T-helper 2 cell treated with Interferon-gamma antibody and Interleukin-4, amounts not matched to agents 5 μg/mL and 100 μg/mL, for 36 hours (primary cell): ENCODE measurements around the gene LAMA4.
A peak's percentile ranks its signal among the peaks of the same experiment; 100 is the strongest.

ENCODE experiments used
- DNase-seq: peaks from one replicate; pipeline ENCODE4 v3.0.0; 2021; ENCODE audit warnings: low spot score
- H3K27ac Mint-ChIP-seq: one replicate; pipeline ENCODE4 v1.8.0; 2021; ENCODE audit warnings: mild to moderate bottlenecking, mixed read lengths
- H3K27me3 Mint-ChIP-seq: one replicate; pipeline ENCODE4 v1.8.0; 2021; ENCODE audit warnings: low read depth, mixed read lengths
- H3K36me3 Mint-ChIP-seq: one replicate; pipeline ENCODE4 v1.8.0; 2021; ENCODE audit warnings: low read depth, mixed read lengths
- H3K4me1 Mint-ChIP-seq: one replicate; pipeline ENCODE4 v1.8.0; 2021; ENCODE audit warnings: low read depth, mixed read lengths
- H3K4me3 Mint-ChIP-seq: one replicate; pipeline ENCODE4 v1.8.0; 2022; ENCODE audit warnings: mild to moderate bottlenecking, moderate library complexity, mixed read lengths
- H3K9me3 Mint-ChIP-seq: one replicate; pipeline ENCODE4 v1.8.0; 2021; ENCODE audit warnings: mixed read lengths

The LAMA4 gene

GRCh38 chr6:112253841-112254816, at the start of gene LAMA4:
Gene LAMA4, minus strand, starts transcription at chr6:112254567. Its CDS starts 417 bp downstream, at chr6:112254150.
- no peak for DNase-seq
- Mint-ChIP-seq H3K4me3 (peak within 1 kb of the TSS; percentile 68), H3K27me3 (peaks cover 75% of the 10 kb centered on the region), H3K9me3 (no peaks in the 10 kb centered on the region), H3K4me1 (peaks cover 7% of the 10 kb centered on the region), H3K27ac (no peak within 1 kb of the TSS), H3K36me3 (no peaks in the 10 kb centered on the region)

DNA sequence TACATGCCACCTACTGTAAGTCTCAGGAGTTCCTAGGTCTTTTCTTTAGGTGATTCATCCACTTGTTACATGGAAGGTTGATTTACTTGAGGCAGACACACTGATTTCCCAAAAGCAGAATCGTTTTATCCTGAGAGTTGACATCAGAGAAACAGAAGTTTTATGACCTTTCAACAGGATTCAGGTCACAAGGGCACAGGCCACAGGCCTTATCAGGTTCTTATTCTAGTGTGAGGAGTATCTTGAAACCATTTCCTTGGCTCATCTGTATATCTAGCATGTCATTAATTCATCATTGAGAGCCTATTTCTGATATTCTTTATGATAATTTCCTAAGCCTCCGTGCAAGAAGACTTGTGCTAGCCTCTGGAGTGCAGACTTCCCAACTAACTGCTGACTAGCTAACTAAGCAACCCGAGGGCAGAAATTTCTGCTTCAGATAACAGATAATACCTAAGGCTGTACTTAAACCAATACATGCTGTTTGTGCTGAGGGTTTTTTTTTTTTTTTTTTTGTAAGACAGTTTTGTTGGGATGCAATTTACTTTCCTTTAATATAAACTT, 47.9 kb upstream of the LAMA4 start:
- Mint-ChIP-seq H3K27ac (no peak overlapping the region), H3K4me1 (no peaks in the 10 kb centered on the region), H3K27me3 (peaks cover 67% of the 10 kb centered on the region), H3K36me3 (no peaks in the 10 kb centered on the region), H3K9me3 (no peaks in the 10 kb centered on the region), H3K4me3 (no peak overlapping the region)
- DNase-seq, result no peak

- H3K4me1 Mint-ChIP-seq, result no peaks in the 10 kb centered on the region
- no peaks in the 10 kb centered on the region for H3K36me3 Mint-ChIP-seq
- H3K4me3 Mint-ChIP-seq, result no peak overlapping the region
- peaks cover 71% of the 10 kb centered on the region for H3K27me3 Mint-ChIP-seq
- H3K27ac Mint-ChIP-seq, result no peak overlapping the region
- DNase-seq, result no peak
- no peaks in the 10 kb centered on the region for H3K9me3 Mint-ChIP-seq
Observed at GRCh38 chr6:112300896-112301295, 46.5 kb upstream of the LAMA4 start.

GRCh38 chr6:112298816-112299281, 44.5 kb upstream of the LAMA4 start:
- Mint-ChIP-seq H3K27me3 (peaks cover 69% of the 10 kb centered on the region), H3K27ac (no peak overlapping the region), H3K4me3 (no peak overlapping the region), H3K36me3 (no peaks in the 10 kb centered on the region), H3K4me1 (no peaks in the 10 kb centered on the region), H3K9me3 (no peaks in the 10 kb centered on the region)
- no peak for DNase-seq

DNA sequence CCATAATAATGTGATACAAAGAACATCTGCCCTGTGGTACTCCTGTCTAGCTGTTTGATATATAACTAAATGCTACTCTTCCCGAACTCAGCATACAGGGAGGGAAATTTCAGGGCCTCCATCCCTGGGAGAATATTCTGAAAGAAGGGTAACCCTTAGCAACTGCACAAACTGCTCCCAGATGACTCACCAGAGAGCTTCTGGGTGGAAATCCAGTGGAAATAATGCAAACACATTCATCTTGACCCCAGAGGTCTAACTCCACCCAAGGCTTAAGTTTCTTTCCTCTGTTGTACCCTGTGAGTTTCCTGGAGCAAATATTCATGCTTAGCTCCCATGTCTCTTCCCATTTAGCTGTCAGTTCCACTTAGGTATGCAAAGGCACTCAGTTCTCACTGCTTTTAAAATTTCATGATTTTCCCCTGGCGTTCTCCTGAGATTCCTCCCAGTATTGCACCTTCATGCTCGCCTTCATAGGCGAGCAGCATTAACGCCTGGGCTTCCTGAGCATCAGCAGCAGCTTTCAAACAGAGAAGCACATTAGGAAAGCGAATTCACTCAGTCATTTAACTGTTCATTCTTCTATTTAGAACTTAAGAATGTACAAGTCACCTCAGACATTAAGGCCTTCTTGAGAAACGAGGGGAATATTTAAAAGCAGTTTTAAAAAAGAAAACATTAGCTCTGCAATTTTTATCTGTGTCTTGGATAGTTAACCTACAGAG, 43.8 kb upstream of the LAMA4 start:
- DNase-seq, result no peak
- no peaks in the 10 kb centered on the region for H3K36me3 Mint-ChIP-seq
- no peaks in the 10 kb centered on the region for H3K9me3 Mint-ChIP-seq
- no peaks in the 10 kb centered on the region for H3K4me1 Mint-ChIP-seq
- H3K4me3 Mint-ChIP-seq, result no peak overlapping the region
- H3K27ac Mint-ChIP-seq, result no peak overlapping the region
- H3K27me3 Mint-ChIP-seq, result peaks cover 70% of the 10 kb centered on the region

- H3K27ac Mint-ChIP-seq, result no peak overlapping the region
- peaks cover 74% of the 10 kb centered on the region for H3K27me3 Mint-ChIP-seq
- no peak overlapping the region for H3K4me3 Mint-ChIP-seq
- H3K9me3 Mint-ChIP-seq, result no peaks in the 10 kb centered on the region
- no peaks in the 10 kb centered on the region for H3K4me1 Mint-ChIP-seq
- DNase-seq, result no peak
- H3K36me3 Mint-ChIP-seq, result no peaks in the 10 kb centered on the region
Observed at GRCh38 chr6:112296694-112297093, 42.3 kb upstream of the LAMA4 start.

GRCh38 chr6:112296122-112296521, 41.8 kb upstream of the LAMA4 start:
- peaks cover 76% of the 10 kb centered on the region for H3K27me3 Mint-ChIP-seq
- no peak for DNase-seq
- H3K36me3 Mint-ChIP-seq, result no peaks in the 10 kb centered on the region
- no peaks in the 10 kb centered on the region for H3K4me1 Mint-ChIP-seq
- no peaks in the 10 kb centered on the region for H3K9me3 Mint-ChIP-seq
- no peak overlapping the region for H3K4me3 Mint-ChIP-seq
- no peak overlapping the region for H3K27ac Mint-ChIP-seq

GRCh38 chr6:112291161-112291762, 36.9 kb upstream of the LAMA4 start:
- Mint-ChIP-seq H3K9me3 (no peaks in the 10 kb centered on the region), H3K4me1 (peaks cover 5% of the 10 kb centered on the region), H3K36me3 (no peaks in the 10 kb centered on the region), H3K27ac (no peak overlapping the region), H3K4me3 (no peak overlapping the region), H3K27me3 (peaks cover 72% of the 10 kb centered on the region)
- no peak for DNase-seq

DNA sequence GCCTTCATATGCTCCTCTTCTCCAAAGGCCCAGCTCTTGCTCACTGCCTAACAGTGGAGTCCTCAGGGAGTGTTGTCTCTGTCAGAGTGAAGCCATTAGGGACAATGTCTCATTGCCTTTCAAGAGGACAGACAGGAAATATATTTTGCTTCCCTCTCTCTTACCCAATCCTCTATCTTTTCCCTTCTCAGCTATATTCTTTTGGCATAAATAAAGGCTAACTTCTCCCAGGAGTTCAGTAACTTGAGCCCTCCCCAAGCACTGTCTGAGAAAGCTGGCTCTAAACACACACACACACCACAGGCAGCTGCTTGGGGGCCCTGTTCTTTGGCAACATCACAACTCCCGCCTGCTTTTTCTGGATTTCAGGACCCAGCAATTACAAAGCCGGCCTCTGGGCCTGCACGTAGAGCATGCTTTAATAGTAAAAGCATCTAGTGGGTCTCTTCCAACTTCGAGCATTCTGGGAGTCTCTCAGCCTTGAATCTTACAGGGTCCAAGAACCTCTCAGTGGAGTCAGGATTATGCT, 34.7 kb upstream of the LAMA4 start:
- H3K27me3 Mint-ChIP-seq, result peaks cover 65% of the 10 kb centered on the region

GRCh38 chr6:112288475-112288874, 34.1 kb upstream of the LAMA4 start:
- no peak overlapping the region for H3K27ac Mint-ChIP-seq
- DNase-seq, result no peak

More for the DNA sequence above, 34.7 kb upstream of the LAMA4 start:
- Mint-ChIP-seq H3K9me3 (no peaks in the 10 kb centered on the region), H3K36me3 (no peaks in the 10 kb centered on the region), H3K4me3 (no peak overlapping the region), H3K27ac (no peak overlapping the region), H3K4me1 (peaks cover 12% of the 10 kb centered on the region)
- DNase-seq, result no peak

GRCh38 chr6:112287577-112288225, 33.3 kb upstream of the LAMA4 start:
- Mint-ChIP-seq H3K4me3 (no peak overlapping the region), H3K36me3 (no peaks in the 10 kb centered on the region), H3K27me3 (peaks cover 72% of the 10 kb centered on the region), H3K9me3 (no peaks in the 10 kb centered on the region), H3K27ac (no peak overlapping the region), H3K4me1 (peaks cover 12% of the 10 kb centered on the region)
- no peak for DNase-seq

More at GRCh38 chr6:112288475-112288874, 34.1 kb upstream of the LAMA4 start:
- Mint-ChIP-seq H3K27me3 (peaks cover 65% of the 10 kb centered on the region), H3K4me3 (no peak overlapping the region), H3K4me1 (peaks cover 12% of the 10 kb centered on the region), H3K9me3 (no peaks in the 10 kb centered on the region), H3K36me3 (no peaks in the 10 kb centered on the region)

DNA sequence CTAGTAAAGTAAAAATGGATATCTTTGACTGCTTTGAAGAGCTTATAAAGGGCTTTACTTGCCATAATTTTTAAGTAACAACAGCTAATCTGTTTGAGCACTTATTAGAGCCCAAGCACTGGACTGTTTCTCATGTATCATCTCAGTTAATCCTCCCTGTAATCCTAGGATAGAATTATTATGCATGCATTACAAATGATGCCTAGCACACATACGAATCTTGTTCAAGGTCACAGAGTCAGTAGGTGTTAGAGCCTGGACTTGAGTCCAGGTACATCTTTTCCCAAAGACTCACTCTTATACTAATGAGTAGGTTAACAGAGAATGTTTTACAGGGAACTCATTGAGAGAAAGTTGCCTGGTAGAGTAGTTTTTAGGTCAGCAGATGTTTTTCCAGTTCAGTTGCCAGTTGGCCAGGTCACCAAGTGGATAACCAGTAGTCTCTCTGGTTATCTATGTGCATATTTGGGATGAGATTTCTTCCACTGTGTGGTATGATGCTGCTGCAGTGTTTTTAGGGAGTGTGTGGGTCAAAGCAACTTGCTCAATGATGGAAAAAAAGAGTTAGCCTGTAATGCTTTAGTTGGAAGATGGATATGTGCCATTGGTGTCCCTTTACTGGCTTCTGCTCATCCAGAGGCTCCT, 32.3 kb upstream of the LAMA4 start:
- H3K36me3 Mint-ChIP-seq, result no peaks in the 10 kb centered on the region
- no peak for DNase-seq
- H3K9me3 Mint-ChIP-seq, result no peaks in the 10 kb centered on the region
- H3K4me3 Mint-ChIP-seq, result no peak overlapping the region
- no peak overlapping the region for H3K27ac Mint-ChIP-seq
- peaks cover 70% of the 10 kb centered on the region for H3K27me3 Mint-ChIP-seq
- peaks cover 12% of the 10 kb centered on the region for H3K4me1 Mint-ChIP-seq

- DNase-seq, result peak; percentile 77
- no peak overlapping the region for H3K4me3 Mint-ChIP-seq
- no peak overlapping the region for H3K27ac Mint-ChIP-seq
- no peaks in the 10 kb centered on the region for H3K36me3 Mint-ChIP-seq
- no peaks in the 10 kb centered on the region for H3K9me3 Mint-ChIP-seq
- peaks cover 12% of the 10 kb centered on the region for H3K4me1 Mint-ChIP-seq
- H3K27me3 Mint-ChIP-seq, result peaks cover 72% of the 10 kb centered on the region
Observed at GRCh38 chr6:112286010-112286409, 31.6 kb upstream of the LAMA4 start.
